Cardiac muscle cell (in vitro differentiated cells and primary cell): ENCODE results near the gene TBC1D22B. TPM values are rescaled to one million over a fixed set of nuclear protein-coding genes. Genes with fewer than 3 reads are reported as not detected.
"Not testable (repeated sequence)": the region's sequence is repeated elsewhere in the genome, so short reads cannot be mapped to it uniquely, and the experiment has no call there.

ENCODE experiments used
- DNase-seq, 2 donors: peaks; one replicate each; pipeline versions ENCODE4 v3.0.0 to v3.0.0-alpha.2; 2010 to 2017; ENCODE audit warnings: low read depth in 1 of 2, low spot score in 1 of 2
- H3K27ac ChIP-seq: fragments of 200-600 bp; sonication (generic); 2 replicates; pipeline ENCODE4 v1.5.1; 2016
- H3K27me3 ChIP-seq: fragments of 200-600 bp; sonication (generic); 2 replicates; pipeline ENCODE4 v1.6.0; 2016; ENCODE audit warnings: control low read depth
- H3K36me3 ChIP-seq: fragments of 200-600 bp; sonication (generic); 2 replicates; pipeline ENCODE4 v1.5.1; 2016; ENCODE audit warnings: control low read depth
- H3K4me1 ChIP-seq: fragments of 200-600 bp; sonication (generic); 2 replicates; pipeline ENCODE4 v1.8.1; 2017; ENCODE audit warnings: low read depth, mild to moderate bottlenecking, mixed run types
- H3K4me3 ChIP-seq: fragments of 200-600 bp; sonication (generic); 2 replicates; pipeline ENCODE4 v1.5.1; 2016; ENCODE audit warnings: mild to moderate bottlenecking
- H3K9me3 ChIP-seq: fragments of 200-600 bp; sonication (generic); 2 replicates; pipeline ENCODE4 v1.5.1; 2017; ENCODE audit warnings: low read depth, mild to moderate bottlenecking, control low read depth
- polyA plus RNA-seq: library from polyadenylated mRNA; unstranded; fragments of >200 nt; fragmentation: Nextera tagmentation; extraction: Ambion mirVana; gene quantifications from 2 replicates; pipeline ENCODE4 v1.2.1, GENCODE V29; 2016
- total RNA-seq: library from RNA; depleted of rRNA; stranded (reverse); fragments of >200 nt; gene quantifications from 2 replicates; pipeline ENCODE4 v1.2.3, GENCODE V29; 2016
- TF ChIP-seq, protein P1 (sequence below): IDR thresholded peaks from 2 replicates; pipeline ENCODE4 v1.5.1; 2012; ENCODE audit warnings: low read depth, mild to moderate bottlenecking, low read length

Gene TBC1D22B
- total and polyA plus RNA-seq, 2 experiments from 2014 or later, result 12.8 to 13.3 TPM

GRCh38 chr6:37331047-37331446, 73.5 kb downstream of the TBC1D22B start:
- Histone ChIP-seq H3K36me3 (no peaks in the 10 kb centered on the region), H3K4me1 (no peaks in the 10 kb centered on the region), H3K9me3 (no peaks in the 10 kb centered on the region), H3K27me3 (no peaks in the 10 kb centered on the region), H3K4me3 (no peak overlapping the region), H3K27ac (no peak overlapping the region)
- TF ChIP-seq, protein P1, sequence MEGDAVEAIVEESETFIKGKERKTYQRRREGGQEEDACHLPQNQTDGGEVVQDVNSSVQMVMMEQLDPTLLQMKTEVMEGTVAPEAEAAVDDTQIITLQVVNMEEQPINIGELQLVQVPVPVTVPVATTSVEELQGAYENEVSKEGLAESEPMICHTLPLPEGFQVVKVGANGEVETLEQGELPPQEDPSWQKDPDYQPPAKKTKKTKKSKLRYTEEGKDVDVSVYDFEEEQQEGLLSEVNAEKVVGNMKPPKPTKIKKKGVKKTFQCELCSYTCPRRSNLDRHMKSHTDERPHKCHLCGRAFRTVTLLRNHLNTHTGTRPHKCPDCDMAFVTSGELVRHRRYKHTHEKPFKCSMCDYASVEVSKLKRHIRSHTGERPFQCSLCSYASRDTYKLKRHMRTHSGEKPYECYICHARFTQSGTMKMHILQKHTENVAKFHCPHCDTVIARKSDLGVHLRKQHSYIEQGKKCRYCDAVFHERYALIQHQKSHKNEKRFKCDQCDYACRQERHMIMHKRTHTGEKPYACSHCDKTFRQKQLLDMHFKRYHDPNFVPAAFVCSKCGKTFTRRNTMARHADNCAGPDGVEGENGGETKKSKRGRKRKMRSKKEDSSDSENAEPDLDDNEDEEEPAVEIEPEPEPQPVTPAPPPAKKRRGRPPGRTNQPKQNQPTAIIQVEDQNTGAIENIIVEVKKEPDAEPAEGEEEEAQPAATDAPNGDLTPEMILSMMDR, result no peak
- no peak for DNase-seq

GRCh38 chr6:37332894-37333293, 75.3 kb downstream of the TBC1D22B start:
- TF ChIP-seq, protein P1, result no peak
- Histone ChIP-seq H3K9me3 (no peaks in the 10 kb centered on the region), H3K4me1 (no peaks in the 10 kb centered on the region), H3K36me3 (no peaks in the 10 kb centered on the region), H3K27me3 (no peaks in the 10 kb centered on the region), H3K27ac (no peak overlapping the region), H3K4me3 (no peak overlapping the region)
- no peak for DNase-seq

DNA sequence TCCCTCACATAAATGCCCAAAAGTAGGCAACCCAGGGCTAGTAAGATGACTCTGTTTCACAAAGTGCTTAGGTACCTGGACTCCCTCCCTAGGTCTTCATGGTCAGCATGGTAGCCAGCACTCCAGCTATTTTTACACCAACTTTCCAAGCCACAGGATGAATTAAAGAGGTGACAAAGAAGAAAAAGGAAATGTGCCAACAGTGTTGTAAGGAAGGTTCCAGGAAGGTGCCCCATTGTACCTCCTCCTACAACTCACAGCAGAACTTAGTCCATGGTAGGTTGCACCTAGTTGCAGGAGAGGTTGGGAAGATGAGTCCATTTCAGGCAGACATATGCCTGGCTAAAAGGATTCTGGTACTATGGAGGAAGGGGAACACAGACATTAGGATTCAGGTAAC, 76.5 kb downstream of the TBC1D22B start:
- Histone ChIP-seq H3K4me1 (no peaks in the 10 kb centered on the region), H3K36me3 (no peaks in the 10 kb centered on the region), H3K27ac (no peak overlapping the region), H3K9me3 (no peaks in the 10 kb centered on the region), H3K4me3 (no peak overlapping the region), H3K27me3 (no peaks in the 10 kb centered on the region)
- DNase-seq, result no peak
- TF ChIP-seq, protein P1, result no peak

- H3K27me3 ChIP-seq, H3K36me3 ChIP-seq, DNase-seq, H3K4me1 ChIP-seq, H3K9me3 ChIP-seq, H3K27ac ChIP-seq, H3K4me3 ChIP-seq: not testable (repeated sequence)
Observed at GRCh38 chr6:37338317-37338716, 80.7 kb downstream of the TBC1D22B start.

- no peaks in the 10 kb centered on the region for H3K36me3 ChIP-seq
- TF ChIP-seq, protein P1, result no peak
- H3K4me1 ChIP-seq, result no peaks in the 10 kb centered on the region
- no peak overlapping the region for H3K4me3 ChIP-seq
- no peak overlapping the region for H3K27ac ChIP-seq
- H3K9me3 ChIP-seq, result no peaks in the 10 kb centered on the region
- no peaks in the 10 kb centered on the region for H3K27me3 ChIP-seq
- no peak for DNase-seq
Observed at GRCh38 chr6:37338745-37339255, 81.2 kb downstream of the TBC1D22B start.

GRCh38 chr6:37339741-37340638, 82.4 kb downstream of the TBC1D22B start:
- Histone ChIP-seq H3K27ac (no peak overlapping the region), H3K4me3 (no peak overlapping the region), H3K27me3 (no peaks in the 10 kb centered on the region), H3K4me1 (no peaks in the 10 kb centered on the region), H3K9me3 (no peaks in the 10 kb centered on the region), H3K36me3 (no peaks in the 10 kb centered on the region)
- TF ChIP-seq, protein P1, result no peak
- DNase-seq, result no peak
